Neural cell (in vitro differentiated cells): ENCODE results near the gene SLC44A5. TPM values are rescaled to one million over a fixed set of nuclear protein-coding genes. Genes with fewer than 3 reads are reported as not detected.

Experiments used
- H2AFZ ChIP-seq: fragments of 200-600, 300-800 bp; sonication (generic), shearing (Covaris generic); 2 replicates; pipeline ENCODE4 v1.6.0; 2014; ENCODE audit warnings: low read depth, mild to moderate bottlenecking, antibody characterized with exemption, low read length, moderate library complexity
- H3F3A ChIP-seq: fragments of 200-600 bp; shearing (Covaris generic); 2 replicates; pipeline ENCODE4 v1.6.1; 2016; ENCODE audit warnings: mild to moderate bottlenecking, moderate library complexity, mixed read lengths, antibody characterized with exemption, low read length; ENCODE audit not compliant: insufficient read depth, poor library complexity, severe bottlenecking
- H3K27ac ChIP-seq: fragments of 200-600, 300-800 bp; sonication (generic), shearing (Covaris generic); 2 replicates; pipeline ENCODE4 v1.5.1; 2014; ENCODE audit warnings: mild to moderate bottlenecking, low read length, moderate library complexity
- H3K27me3 ChIP-seq: fragments of 300-800, 200-600 bp; sonication (generic), shearing (Covaris generic); 2 replicates; pipeline ENCODE4 v1.6.0; 2014; ENCODE audit warnings: mild to moderate bottlenecking, low read depth, low read length, moderate library complexity; ENCODE audit not compliant: insufficient read depth
- H3K36me3 ChIP-seq: fragments of 300-800, 200-600 bp; sonication (generic), shearing (Covaris generic); 2 replicates; pipeline ENCODE4 v1.5.1; 2014; ENCODE audit warnings: mild to moderate bottlenecking, antibody characterized with exemption, low read length, moderate library complexity; ENCODE audit not compliant: insufficient read depth
- H3K4me2 ChIP-seq: fragments of 300-800, 200-600 bp; sonication (generic), shearing (Covaris generic); 2 replicates; pipeline ENCODE4 v1.6.0; 2014; ENCODE audit warnings: mild to moderate bottlenecking, low read length
- H3K4me3 ChIP-seq: fragments of 300-800, 200-600 bp; sonication (generic), shearing (Covaris generic); 2 replicates; pipeline ENCODE4 v1.5.1; 2014; ENCODE audit warnings: mild to moderate bottlenecking, low read length, moderate library complexity
- H3K79me2 ChIP-seq: fragments of 200-600 bp; shearing (Covaris generic); replicated peaks from 2 replicates; pipeline ENCODE4 v1.6.0; 2014; ENCODE audit warnings: mild to moderate bottlenecking, low read length, moderate library complexity; ENCODE audit not compliant: insufficient read depth
- H3K9ac ChIP-seq: fragments of 300-800, 200-600 bp; sonication (generic), shearing (Covaris generic); 2 replicates; pipeline ENCODE4 v1.6.1; 2016; ENCODE audit warnings: mild to moderate bottlenecking, low read length, mixed read lengths
- H3K9me2 ChIP-seq: fragments of 200-600 bp; shearing (Covaris generic); 2 replicates; pipeline ENCODE4 v1.6.1; 2016; ENCODE audit warnings: mild to moderate bottlenecking, low read length, mixed read lengths; ENCODE audit not compliant: insufficient read depth
- H3K9me3 ChIP-seq: fragments of 200-600, 300-800 bp; sonication (generic), shearing (Covaris generic); 2 replicates; pipeline ENCODE4 v1.6.1; 2016; ENCODE audit warnings: mild to moderate bottlenecking, mixed run types, low read length, moderate library complexity, mixed read lengths
- H4K20me1 ChIP-seq: fragments of 200-600 bp; shearing (Covaris generic); 2 replicates; pipeline ENCODE4 v1.6.1; 2016; ENCODE audit warnings: mild to moderate bottlenecking, mixed run types; ENCODE audit not compliant: insufficient read depth
- EP300 ChIP-seq: fragments of 450-650 bp; conservative IDR thresholded peaks from 2 replicates; pipeline ENCODE4 v1.6.1; 2014; ENCODE audit warnings: antibody characterized with exemption, mild to moderate bottlenecking, moderate library complexity; ENCODE audit not compliant: poor library complexity, severe bottlenecking
- EZH2 ChIP-seq: fragments of 200-600, 300-800 bp; shearing (Covaris generic), sonication (generic); IDR thresholded peaks from 2 replicates; pipeline ENCODE4 v1.6.1; 2014; ENCODE audit warnings: antibody characterized with exemption, low read length, borderline replicate concordance, mild to moderate bottlenecking; ENCODE audit not compliant: insufficient read depth, poor library complexity, severe bottlenecking
- MXI1 ChIP-seq: fragments of 450-650 bp; conservative IDR thresholded peaks from 2 replicates; pipeline ENCODE4 v1.6.1; 2014; ENCODE audit warnings: antibody characterized with exemption, mild to moderate bottlenecking; ENCODE audit not compliant: poor library complexity, severe bottlenecking
- POLR2AphosphoS5 ChIP-seq: IDR thresholded peaks from 2 replicates; pipeline ENCODE4 v1.6.1; 2012
- RAD21 ChIP-seq: fragments of 450-650 bp; conservative IDR thresholded peaks from 2 replicates; pipeline ENCODE4 v1.6.1; 2014; ENCODE audit warnings: antibody characterized with exemption, mild to moderate bottlenecking, moderate library complexity
- REST ChIP-seq: IDR thresholded peaks from 2 replicates; pipeline ENCODE4 v1.6.1; 2012; ENCODE audit warnings: borderline replicate concordance
- SMC3 ChIP-seq: fragments of 450-650 bp; conservative IDR thresholded peaks from 2 replicates; pipeline ENCODE4 v1.6.1; 2014; ENCODE audit warnings: antibody characterized with exemption, mild to moderate bottlenecking, moderate library complexity; ENCODE audit not compliant: poor library complexity
- TAF1 ChIP-seq: IDR thresholded peaks from 2 replicates; pipeline ENCODE4 v1.6.1; 2012; ENCODE audit warnings: low read depth
- polyA plus RNA-seq: library from polyadenylated mRNA; depleted of rRNA; stranded (reverse); fragments of >200 nt; gene quantifications from 2 replicates; pipeline ENCODE4 v1.2.3, GENCODE V29; 2014
- TF ChIP-seq, protein P1 (sequence below): fragments of 450-650 bp; IDR thresholded peaks from 2 replicates; pipeline ENCODE4 v1.5.1; 2014; ENCODE audit warnings: antibody characterized with exemption, mild to moderate bottlenecking, moderate library complexity; ENCODE audit not compliant: poor library complexity, severe bottlenecking

The SLC44A5 gene
- polyA plus RNA-seq, 1 donor from 2014 or later: 53.0 TPM

DNA sequence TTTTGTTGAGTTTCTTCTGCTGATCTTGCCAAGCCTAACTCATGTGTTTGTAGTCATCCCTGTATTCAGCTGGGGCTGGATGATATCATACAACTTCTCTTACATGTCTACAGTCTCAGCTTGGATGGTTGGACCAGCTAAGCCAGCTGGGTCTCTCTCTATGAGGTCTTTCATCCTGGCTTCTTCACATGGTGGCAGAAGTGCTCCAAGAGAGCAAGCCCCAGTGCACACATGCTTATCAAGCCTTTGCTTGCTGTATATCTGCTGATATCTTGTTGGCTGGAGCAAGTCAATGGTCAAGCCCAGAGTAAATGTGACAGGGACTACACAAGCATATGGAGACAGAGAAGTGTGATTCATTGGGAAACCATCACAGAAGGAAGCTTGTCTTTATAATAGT, 29.2 kb upstream of the SLC44A5 start:
- Histone ChIP-seq H3K4me3 (no peak overlapping the region), H3K4me2 (no peak overlapping the region), H3K9me3 (no peaks in the 10 kb centered on the region), H2AFZ (no peak overlapping the region), H3K9ac (no peak overlapping the region), H3K9me2 (no peaks in the 10 kb centered on the region), H3K27ac (no peak overlapping the region), H3K36me3 (no peaks in the 10 kb centered on the region), H3K79me2 (no peaks in the 10 kb centered on the region), H3K27me3 (no peaks in the 10 kb centered on the region), H3F3A (no peaks in the 10 kb centered on the region), H4K20me1 (no peaks in the 10 kb centered on the region)
- TF ChIP-seq MXI1 (no peak), TAF1 (no peak), SMC3 (no peak), EP300 (no peak), EZH2 (no peak), POLR2AphosphoS5 (no peak), RAD21 (no peak), REST (no peak)
- TF ChIP-seq, protein P1, sequence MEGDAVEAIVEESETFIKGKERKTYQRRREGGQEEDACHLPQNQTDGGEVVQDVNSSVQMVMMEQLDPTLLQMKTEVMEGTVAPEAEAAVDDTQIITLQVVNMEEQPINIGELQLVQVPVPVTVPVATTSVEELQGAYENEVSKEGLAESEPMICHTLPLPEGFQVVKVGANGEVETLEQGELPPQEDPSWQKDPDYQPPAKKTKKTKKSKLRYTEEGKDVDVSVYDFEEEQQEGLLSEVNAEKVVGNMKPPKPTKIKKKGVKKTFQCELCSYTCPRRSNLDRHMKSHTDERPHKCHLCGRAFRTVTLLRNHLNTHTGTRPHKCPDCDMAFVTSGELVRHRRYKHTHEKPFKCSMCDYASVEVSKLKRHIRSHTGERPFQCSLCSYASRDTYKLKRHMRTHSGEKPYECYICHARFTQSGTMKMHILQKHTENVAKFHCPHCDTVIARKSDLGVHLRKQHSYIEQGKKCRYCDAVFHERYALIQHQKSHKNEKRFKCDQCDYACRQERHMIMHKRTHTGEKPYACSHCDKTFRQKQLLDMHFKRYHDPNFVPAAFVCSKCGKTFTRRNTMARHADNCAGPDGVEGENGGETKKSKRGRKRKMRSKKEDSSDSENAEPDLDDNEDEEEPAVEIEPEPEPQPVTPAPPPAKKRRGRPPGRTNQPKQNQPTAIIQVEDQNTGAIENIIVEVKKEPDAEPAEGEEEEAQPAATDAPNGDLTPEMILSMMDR: no peak

DNA sequence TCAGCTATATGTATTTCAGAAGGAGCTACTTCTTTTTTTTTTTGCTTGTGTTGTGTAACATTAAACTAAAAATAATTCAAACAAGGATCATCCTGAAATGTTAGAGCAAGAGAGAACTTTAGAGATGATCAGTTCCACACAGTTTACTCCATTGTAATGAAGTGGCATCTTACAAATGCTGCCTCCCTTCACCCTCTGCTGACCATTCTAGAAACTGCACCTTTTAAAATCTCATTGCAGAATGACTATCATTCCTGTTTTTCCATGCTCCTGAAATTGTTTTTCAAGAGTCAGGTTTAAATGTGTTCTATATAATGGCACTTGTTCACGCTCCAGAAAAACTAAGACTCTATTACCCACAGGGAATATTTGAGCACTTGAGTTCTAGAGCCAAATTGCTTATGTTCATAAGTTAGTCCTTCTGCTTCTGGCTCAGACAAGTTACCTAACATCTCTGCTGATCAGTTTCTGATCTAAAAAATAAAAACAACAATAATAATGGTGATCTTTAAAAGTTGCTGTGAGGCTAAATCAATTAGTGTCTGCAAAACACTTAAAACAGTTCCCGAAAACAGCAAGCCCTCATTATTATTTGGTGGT, 21.5 kb upstream of the SLC44A5 start:
- Histone ChIP-seq H4K20me1 (no peaks in the 10 kb centered on the region), H3K36me3 (no peaks in the 10 kb centered on the region), H3K27ac (no peak overlapping the region), H3K4me2 (no peak overlapping the region), H3K27me3 (no peaks in the 10 kb centered on the region), H3K4me3 (no peak overlapping the region), H3K79me2 (no peaks in the 10 kb centered on the region), H3K9me3 (no peaks in the 10 kb centered on the region), H3K9ac (no peak overlapping the region), H3F3A (no peaks in the 10 kb centered on the region), H2AFZ (no peak overlapping the region), H3K9me2 (no peaks in the 10 kb centered on the region)
- TF ChIP-seq, protein P1: peak; percentile 88
- peak; percentile 91 for TF ChIP-seq RAD21
- peak; percentile 95 for TF ChIP-seq SMC3
- TF ChIP-seq TAF1: no peak
